NCI-H226 (cell line): ENCODE measurements around the gene RPL35.

Experiments
- DNase-seq: peaks from one replicate; pipeline ENCODE4 v3.0.0-alpha.2; 2015

The RPL35 gene

GRCh38 chr9:124861342-124862229 is at the start of gene RPL35, which contains the start of gene ARPC5L:
RPL35 (minus strand) TSS chr9:124861957; CDS start chr9:124861912, 45 bp downstream.
ARPC5L (plus strand) TSS chr9:124862130; CDS start chr9:124869291, 7,161 bp downstream.
- peak; percentile 89 for DNase-seq

DNA sequence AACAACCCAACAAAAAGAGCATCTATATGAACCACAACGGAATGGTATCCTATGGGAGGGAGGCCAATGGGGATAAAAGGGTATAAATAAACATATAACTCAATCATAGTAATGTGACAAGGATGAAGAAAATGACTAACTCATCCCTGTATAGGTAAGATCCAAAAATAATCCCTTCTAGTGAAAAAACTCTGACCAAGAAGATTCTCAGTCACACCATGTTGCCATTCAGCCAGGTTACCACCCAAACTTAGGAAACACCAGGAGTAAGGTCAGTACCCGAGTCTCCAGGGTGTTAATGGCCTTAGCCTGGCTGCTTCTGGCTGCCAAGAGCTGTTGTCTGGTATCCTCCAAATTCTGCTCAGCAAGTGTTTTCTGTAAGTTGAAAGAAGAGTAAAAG is 46.3 kb upstream of the RPL35 start:
- no peak for DNase-seq

DNA sequence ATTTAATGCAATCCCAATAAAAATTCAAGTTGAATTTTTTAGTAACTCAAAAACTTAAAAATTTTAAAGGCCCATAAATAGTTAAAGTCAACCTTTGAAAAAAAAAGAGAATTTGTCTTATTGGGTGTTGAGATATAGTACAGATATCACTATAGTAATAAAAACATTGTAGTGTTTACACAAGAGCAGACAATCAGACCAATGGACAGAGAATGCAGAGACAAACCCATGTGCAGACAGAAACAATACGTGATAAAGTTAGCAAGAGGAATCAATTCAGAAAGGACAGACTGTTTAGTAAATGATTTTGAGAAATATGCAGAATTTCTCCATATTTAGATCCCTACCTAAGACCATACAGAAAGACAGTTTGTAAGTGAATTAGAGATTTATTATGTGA is 45.2 kb upstream of the RPL35 start:
- DNase-seq: no peak

GRCh38 chr9:124899845-124900244 is 38.1 kb upstream of the RPL35 start:
- DNase-seq: no peak

GRCh38 chr9:124897570-124898460 is 36.1 kb upstream of the RPL35 start:
- no peak for DNase-seq

DNA sequence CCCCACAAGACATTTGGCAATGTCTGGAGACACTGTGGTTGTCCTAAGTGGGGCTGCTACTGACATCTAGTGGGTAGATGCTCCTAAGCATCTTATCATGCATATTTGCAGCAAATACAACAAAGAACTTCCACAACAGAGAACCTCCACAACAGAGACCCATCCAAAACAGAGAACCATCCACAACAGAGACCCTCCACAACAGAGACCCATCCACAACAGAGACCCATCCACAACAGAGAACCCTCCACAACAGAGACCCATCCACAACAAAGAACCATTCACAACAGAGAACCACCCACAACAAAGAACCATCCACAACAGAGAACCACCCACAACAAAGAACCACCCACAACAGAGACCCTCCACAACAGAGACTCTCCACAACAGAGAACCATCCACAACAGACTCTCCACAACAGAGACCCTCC is 33.0 kb upstream of the RPL35 start:
- DNase-seq: no peak

- no peak for DNase-seq
Observed at GRCh38 chr9:124894035-124894740, 32.4 kb upstream of the RPL35 start.

- no peak for DNase-seq
Observed at GRCh38 chr9:124890179-124890578, 28.4 kb upstream of the RPL35 start.

DNA sequence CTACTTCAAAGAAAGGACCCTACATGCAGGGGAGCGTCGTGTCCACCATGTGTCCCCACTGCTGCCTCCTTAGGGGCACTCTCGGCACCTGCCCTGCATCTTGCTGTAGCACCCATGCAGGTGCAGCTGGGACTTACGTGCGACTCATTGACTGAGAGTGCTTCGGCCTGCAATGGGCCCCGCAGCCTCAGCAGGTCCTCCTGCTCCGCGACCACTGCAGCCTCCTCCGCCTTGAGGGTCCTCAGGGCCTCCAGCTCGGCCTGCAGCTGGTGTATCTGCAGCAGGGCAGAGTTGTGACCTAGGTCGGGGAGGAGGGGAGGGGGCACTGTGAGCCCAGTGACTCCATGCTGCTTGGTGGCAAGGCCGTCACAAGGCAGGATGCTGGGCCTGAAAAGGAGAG is 27.2 kb upstream of the RPL35 start:
- DNase-seq: no peak

DNA sequence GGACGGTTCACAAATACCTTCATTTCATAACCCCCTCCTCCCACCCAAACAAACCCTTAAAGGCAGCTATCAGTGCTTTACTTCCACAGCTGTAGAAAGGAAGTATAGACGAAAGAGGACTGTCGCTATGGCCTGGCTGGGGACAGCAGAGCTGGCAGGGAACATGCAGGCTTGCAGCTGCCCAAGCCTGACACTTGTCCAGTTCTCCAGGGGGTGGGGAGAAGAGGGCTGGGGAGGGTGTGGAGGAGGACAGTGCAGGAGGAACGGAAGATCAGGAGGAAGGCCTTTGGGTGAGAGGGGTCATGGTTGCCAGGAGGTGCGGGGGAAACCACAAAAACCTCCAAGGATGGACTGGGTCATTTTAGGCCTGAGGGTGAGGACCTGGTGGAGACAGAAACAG is 26.1 kb upstream of the RPL35 start:
- DNase-seq: no peak

DNA sequence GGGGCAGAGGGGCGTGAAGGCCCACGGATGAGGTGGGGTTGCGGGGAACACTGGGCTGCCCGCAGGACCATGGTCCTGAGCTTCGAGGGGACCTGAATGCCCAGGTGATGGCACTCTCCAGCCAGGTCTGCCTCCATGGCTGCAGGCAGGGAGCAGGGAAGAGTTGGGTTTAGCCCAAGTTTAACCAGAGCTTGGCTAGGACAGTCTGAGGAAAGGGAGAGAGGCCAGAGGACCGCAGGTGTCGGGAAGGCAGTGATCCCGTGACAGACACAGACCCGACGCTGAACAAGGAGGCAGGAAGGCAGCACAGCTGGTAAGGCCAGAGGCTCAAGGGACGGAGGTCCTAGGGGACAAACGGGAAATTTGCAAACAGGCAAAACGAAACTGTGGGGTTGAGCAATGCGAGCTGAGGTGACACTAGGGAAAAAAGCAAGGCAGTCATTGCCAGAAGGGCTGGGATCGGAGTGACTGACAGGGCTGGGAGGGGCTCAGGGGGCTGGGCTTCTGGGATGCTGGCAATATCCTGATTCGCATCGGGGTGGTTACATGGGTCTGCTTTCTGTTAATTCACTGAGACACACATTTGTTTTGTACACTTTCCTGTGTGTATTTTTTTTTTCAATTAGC is 25.2 kb upstream of the RPL35 start:
- DNase-seq: no peak

DNA sequence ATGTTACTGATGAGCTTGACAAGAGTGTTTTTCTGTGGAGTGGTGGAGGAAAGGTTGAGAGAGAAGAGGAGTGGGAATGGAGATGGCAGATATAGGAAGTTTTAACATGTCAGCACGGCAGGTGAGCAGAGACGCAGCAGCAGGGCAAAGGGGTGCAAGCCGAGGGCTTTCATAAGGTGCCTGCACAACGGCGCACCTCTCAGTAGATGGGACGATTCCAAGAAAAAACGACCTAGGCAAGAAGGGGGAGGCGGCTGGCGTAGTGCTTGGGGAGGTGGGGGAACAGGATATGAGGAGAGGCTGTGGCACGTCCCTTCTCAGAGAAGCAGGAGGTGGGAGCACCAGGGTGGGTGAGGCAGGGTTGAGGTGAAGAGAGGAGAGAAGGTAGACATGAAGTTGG is 24.7 kb upstream of the RPL35 start:
- DNase-seq: no peak

DNA sequence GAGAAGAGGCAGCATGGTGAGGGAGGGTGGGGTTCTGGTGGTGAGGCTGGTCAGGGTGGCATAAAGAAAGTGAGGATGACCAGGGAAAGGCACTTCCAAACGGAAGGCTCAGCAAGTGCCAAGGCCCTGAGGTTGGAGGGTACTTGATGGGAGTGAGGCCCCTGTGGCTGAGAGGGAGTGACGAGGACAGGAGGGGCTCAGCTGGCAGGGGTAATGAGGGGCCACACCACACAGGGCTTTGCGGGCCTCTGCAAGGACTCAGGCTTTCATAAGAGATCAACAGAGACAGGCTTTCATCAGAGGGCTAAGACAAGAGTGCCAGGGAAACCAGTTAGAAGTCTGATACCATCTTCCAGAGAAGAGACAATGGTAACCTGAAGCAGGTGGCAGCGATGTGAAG is 23.8 kb upstream of the RPL35 start:
- DNase-seq: no peak

DNA sequence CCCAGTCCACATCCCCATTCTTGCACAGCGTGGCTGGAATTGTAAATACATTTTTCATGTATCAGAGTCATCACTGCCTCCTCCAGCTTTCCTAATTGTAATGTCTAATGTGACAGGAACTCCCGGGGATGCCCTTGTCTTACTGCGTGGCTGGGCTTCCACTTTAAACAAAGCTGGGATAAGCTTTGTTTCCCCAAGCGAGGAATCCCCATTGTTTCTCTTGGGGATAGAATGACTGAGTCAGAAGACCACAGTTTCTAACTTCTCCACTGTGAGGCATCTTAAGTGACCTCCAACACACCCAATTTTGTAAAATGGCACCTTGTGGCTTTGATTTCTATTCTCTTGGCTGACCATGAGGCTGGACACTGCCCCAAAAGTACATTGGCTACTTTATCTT is 22.6 kb upstream of the RPL35 start:
- DNase-seq: no peak

DNA sequence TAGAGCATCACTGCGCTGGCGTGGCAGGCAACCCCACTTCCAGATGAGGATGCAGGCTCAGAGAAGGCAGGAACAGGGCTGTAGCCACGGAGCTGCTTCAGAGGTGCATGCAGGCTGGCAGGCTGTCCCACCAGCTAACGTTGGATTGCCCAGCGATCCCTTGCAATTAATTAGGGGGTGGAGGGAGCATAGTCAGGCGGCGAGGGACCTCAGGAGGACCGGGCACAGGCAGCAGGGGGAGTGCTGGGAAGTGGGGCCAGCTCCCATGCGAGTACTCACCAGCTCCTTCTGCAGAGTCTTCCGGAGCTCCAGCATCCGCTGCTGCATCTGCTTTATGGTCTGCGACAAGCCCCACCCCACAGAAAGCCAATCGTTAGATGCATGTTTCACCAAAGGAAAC is 20.5 kb upstream of the RPL35 start:
- no peak for DNase-seq

DNA sequence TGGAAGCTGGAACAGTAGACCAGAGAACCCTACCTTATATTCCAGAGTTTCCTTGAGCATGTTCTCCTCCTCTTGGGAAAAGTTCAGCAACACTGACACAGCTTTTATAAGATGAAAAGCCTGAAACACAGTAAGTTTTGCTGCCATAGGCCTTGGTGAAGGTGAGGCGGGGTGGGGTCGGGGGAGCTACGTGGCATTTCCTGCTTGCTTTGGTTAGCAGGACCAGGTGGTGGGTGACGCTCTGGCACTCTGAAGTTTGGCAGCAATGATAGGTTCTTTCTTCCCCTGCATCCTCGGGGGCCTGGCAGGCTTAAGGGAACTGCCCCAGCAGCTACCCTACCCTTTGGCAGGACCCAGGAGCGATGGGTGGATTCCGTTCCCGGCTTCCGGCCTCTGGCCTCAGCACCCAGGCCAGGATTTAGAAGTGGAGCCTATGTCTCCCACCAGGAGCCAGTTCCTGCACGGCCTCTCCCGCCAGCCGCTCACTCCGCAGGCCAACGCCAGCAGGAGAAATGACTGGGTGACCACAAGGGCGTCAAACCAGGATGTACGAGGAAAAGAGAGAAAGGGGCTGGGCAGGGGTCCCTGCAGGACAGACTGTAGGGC is 19.5 kb upstream of the RPL35 start:
- DNase-seq: no peak

- no peak for DNase-seq
Observed at GRCh38 chr9:124880501-124880900, 18.7 kb upstream of the RPL35 start.

DNA sequence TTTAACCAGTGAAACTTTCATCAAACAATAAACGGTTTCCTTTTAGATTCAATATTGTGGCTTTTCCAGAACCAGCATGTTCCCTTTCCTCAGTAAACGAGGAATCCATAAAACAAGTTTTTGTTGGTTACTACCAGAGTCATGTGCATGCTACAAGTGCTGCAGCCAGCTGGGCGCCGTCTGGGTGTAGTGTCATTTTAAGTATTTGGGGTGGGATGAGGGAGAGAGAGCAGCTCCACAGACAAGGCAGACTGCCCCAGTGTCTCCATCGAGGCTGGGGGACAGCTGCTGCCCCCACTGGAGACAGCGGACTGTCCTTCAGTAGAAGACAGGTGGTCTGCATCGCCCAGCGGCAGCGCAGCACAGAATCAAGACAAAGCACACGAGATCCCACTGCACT is 17.5 kb upstream of the RPL35 start:
- DNase-seq: no peak

GRCh38 chr9:124878518-124878917 is 16.8 kb upstream of the RPL35 start:
- DNase-seq: no peak

DNA sequence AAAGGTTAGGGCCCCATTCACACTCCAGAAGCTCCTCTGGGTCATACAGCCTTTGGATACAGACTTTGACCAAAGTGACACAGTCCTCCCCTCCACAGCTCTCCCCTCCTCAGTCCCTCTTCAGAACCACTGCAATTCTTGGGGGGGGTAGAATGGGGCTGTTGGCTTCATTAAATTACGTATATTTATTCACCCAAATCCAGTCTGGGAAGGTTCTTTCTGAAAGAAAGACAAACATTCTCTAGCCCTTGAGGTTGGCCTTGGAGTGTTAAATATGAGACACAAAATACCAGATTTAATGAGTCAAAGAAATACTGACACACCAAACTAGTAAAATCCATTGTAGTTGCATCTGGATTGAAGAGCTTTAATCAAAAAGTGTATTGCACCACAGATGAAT is 16.3 kb upstream of the RPL35 start:
- no peak for DNase-seq

- DNase-seq: no peak
Observed at GRCh38 chr9:124877021-124877782, 15.4 kb upstream of the RPL35 start.
